ENCODE measurements around the gene PAEP.

- TF ChIP-seq CTCF (IDR thresholded peaks at IDR 0.05): no peak
- no peak for TF ChIP-seq POLR2AphosphoS5 (IDR thresholded peaks at IDR 0.05)
Measured at GRCh38 chr9:135612437-135612836, 50.9 kb downstream of the PAEP start.
